NCI-H128 (cell line): Measurements from ENCODE around the gene ZNF503.

Source experiments
- DNase-seq: peaks from one replicate; lab custom pipeline; 2025; ENCODE audit not compliant: unreplicated experiment; lab: John Stamatoyannopoulos, UW

Gene ZNF503

GRCh38 chr10:75431180-75432111 is 29.9 kb upstream of the ZNF503 start, which contains the start of gene LRMDA:
Gene LRMDA (plus strand): TSS chr10:75431624.
- no peak for DNase-seq

GRCh38 chr10:75430000-75430763 is 28.6 kb upstream of the ZNF503 start:
- no peak for DNase-seq

- no peak for DNase-seq
These were observed 27.7 kb upstream of the ZNF503 start for GRCh38 chr10:75429159-75429827.

GRCh38 chr10:75428434-75429158 is 27.0 kb upstream of the ZNF503 start:
- no peak for DNase-seq

GRCh38 chr10:75427951-75428350 is 26.4 kb upstream of the ZNF503 start:
- DNase-seq, result no peak

GRCh38 chr10:75426880-75427279 is 25.3 kb upstream of the ZNF503 start:
- no peak for DNase-seq

- DNase-seq, result no peak
These were observed 23.9 kb upstream of the ZNF503 start for GRCh38 chr10:75425291-75426079.

GRCh38 chr10:75424571-75424970 is 23.0 kb upstream of the ZNF503 start:
- no peak for DNase-seq

- no peak for DNase-seq
These were observed 21.3 kb upstream of the ZNF503 start for GRCh38 chr10:75422913-75423312.

GRCh38 chr10:75418712-75419111 is 17.1 kb upstream of the ZNF503 start:
- DNase-seq, result no peak

GRCh38 chr10:75418293-75418692 is 16.7 kb upstream of the ZNF503 start:
- no peak for DNase-seq

- DNase-seq, result no peak
These were observed 16.0 kb upstream of the ZNF503 start for GRCh38 chr10:75417522-75417927.

GRCh38 chr10:75414527-75414926 is 13.0 kb upstream of the ZNF503 start:
- DNase-seq, result no peak

- no peak for DNase-seq
These were observed 8.8 kb upstream of the ZNF503 start for GRCh38 chr10:75410132-75411005.

- DNase-seq, result no peak
These were observed 7.6 kb upstream of the ZNF503 start for GRCh38 chr10:75408911-75409885.

GRCh38 chr10:75408509-75408875 is 6.9 kb upstream of the ZNF503 start:
- no peak for DNase-seq

GRCh38 chr10:75407713-75408508 is 6.3 kb upstream of the ZNF503 start:
- DNase-seq, result no peak
